ENCODE results near the gene KPNA3.
A peak's percentile ranks its signal among the peaks of the same experiment; 100 is the strongest.
"Not testable (repeated sequence)": the region's sequence is repeated elsewhere in the genome, so short reads cannot be mapped to it uniquely, and the experiment has no call there.

KPNA3 gene

GRCh38 chr13:49740870-49741269, 51.6 kb downstream of the KPNA3 start:
- no peak for DNase-seq

GRCh38 chr13:49739498-49740187, 52.8 kb downstream of the KPNA3 start:
- DNase-seq, result no peak

GRCh38 chr13:49733181-49733951, 59.1 kb downstream of the KPNA3 start:
- DNase-seq, result no peak

- no peak for DNase-seq
Observed at GRCh38 chr13:49731766-49732165, 60.7 kb downstream of the KPNA3 start.

GRCh38 chr13:49716615-49717014, 75.9 kb downstream of the KPNA3 start:
- no peak for DNase-seq

- no peak for DNase-seq
Observed at GRCh38 chr13:49714757-49715156, 77.7 kb downstream of the KPNA3 start.

GRCh38 chr13:49711218-49711863, 81.1 kb downstream of the KPNA3 start:
- DNase-seq, result no peak

GRCh38 chr13:49704264-49704663, 88.2 kb downstream of the KPNA3 start:
- DNase-seq, result not testable (repeated sequence)

GRCh38 chr13:49701491-49701890, 91.0 kb downstream of the KPNA3 start:
- no peak for DNase-seq

- no peak for DNase-seq
Observed at GRCh38 chr13:49697468-49697867, 95.0 kb downstream of the KPNA3 start.

- DNase-seq, result no peak
Observed at GRCh38 chr13:49694446-49694845, 98.0 kb downstream of the KPNA3 start.

- DNase-seq, result no peak
Observed at GRCh38 chr13:49693877-49694276, 98.6 kb downstream of the KPNA3 start.

GRCh38 chr13:49693191-49693733, 99.2 kb downstream of the KPNA3 start:
- no peak for DNase-seq

GRCh38 chr13:49690995-49691784, 101.3 kb downstream of the KPNA3 start, which contains the start of gene EBPL:
EBPL (minus strand) TSS chr13:49691486; CDS start chr13:49691424, 62 bp downstream.
- peak; percentile 60 to 82 (median 64) for DNase-seq

- no peak for DNase-seq
Observed at GRCh38 chr13:49690133-49690994, 102.1 kb downstream of the KPNA3 start.

- DNase-seq, result no peak
Observed at GRCh38 chr13:49683489-49683888, 109.0 kb downstream of the KPNA3 start.

GRCh38 chr13:49681842-49682435, 110.5 kb downstream of the KPNA3 start:
- DNase-seq, result no peak

- peak in 1 of 4 experiments; percentile 3 for DNase-seq
Observed at GRCh38 chr13:49679246-49679645, 113.2 kb downstream of the KPNA3 start.

- no peak for DNase-seq
Observed at GRCh38 chr13:49678191-49678914, 114.1 kb downstream of the KPNA3 start.

- no peak for DNase-seq
Observed at GRCh38 chr13:49676581-49677298, 115.7 kb downstream of the KPNA3 start.
